Activated CD4-positive, alpha-beta T cell treated with anti-CD3 and anti-CD28 coated beads, Interleukin-2, amount 50 U/mL, for 1 hour (primary cell): Measurements from ENCODE around the gene TANGO2.

Experiments used
- DNase-seq: peaks from one replicate; pipeline ENCODE4 v3.0.0-alpha.2; 2020

The TANGO2 gene

DNA sequence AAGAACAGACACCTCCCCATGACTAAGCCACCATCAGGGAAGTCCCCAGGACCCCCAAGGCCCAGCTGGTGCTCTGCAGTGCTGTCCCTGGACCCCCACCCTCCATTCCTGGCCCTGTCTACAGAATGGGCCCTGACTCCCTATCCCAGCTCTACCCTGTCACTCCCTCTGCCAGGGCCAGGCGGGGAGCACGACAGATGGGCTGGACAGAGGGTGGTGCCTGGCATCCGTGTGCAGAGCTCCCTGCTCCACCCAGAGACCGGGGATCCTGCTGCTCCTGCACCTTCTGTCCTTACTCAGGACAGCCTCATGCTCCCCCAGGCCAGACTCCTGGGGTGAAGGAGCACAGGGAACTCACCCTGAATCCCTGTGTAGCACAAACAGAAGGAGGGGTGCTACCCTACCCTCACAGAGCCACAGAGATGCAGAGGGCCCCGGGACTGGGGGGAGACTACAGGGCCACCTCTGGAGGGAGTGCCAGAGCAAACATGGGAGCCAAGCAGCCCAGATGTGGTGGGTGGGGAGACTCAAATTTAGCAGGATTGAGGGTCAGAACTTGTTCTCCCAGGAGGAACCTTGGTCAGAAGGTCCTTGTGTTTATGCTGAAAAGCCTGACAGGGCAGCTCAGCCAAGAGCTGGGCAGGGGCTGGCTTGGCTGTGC, 6.3 kb upstream of the TANGO2 start:
- DNase-seq, result no peak

DNA sequence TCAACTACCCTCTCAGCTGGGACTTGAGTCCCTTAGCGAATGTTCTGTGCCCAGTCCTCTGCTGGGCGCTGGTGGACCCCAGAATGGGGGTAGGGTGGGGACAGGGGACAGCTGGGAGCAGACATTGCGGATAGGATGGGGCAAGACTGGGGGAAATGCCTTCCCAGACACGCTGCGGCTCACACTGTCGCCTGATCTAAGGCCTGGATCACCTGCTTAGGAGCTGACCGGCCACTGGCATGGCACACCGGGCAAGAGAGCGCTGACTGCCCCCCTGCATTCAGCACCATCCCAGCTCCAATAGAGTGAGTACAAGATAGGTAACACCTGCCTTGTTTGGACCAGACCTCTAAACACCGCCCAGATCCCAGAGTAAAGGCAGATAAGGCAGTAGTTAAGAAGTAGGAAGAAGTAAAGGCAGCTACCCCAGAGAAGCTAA, 5.7 kb upstream of the TANGO2 start:
- DNase-seq, result no peak

DNA sequence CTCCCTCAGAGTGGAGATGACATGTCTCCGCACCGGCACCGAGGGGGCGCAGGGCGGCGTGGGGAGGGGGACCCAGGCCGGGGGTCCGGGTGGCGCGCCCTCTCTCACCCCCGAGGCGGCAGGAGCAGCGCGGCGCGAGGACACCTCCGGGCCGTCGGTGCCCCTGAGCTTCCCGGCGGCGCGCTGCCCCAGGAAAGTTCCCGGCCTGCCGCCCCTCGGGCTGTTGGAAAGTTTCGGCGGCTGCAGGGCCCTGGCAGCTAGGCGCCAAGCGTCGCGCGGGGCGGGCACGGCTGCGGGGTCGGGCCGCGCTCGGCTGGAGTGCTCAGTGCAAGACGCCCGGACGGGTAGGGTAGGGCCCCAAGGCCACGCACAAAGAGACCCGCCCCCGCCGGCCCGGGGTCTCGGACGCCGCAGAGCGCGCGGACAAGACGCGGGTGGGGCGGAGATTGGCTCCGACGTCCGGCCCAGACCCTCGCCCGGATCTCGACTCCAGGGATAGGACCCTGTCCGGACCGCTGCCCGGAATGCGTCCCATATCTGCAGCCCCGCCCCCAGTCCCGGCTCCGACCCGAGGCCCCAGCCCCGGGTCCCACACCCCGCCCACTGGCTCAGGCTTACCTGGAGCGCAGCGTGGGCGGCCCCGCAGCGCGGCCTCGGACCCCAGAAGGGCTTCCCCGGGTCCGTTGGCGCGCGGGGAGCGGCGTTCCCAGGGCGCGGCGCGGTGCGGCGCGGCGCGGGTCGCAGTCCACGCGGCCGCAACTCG, 4.8 kb upstream of the TANGO2 start:
- peak; percentile 19 for DNase-seq

DNA sequence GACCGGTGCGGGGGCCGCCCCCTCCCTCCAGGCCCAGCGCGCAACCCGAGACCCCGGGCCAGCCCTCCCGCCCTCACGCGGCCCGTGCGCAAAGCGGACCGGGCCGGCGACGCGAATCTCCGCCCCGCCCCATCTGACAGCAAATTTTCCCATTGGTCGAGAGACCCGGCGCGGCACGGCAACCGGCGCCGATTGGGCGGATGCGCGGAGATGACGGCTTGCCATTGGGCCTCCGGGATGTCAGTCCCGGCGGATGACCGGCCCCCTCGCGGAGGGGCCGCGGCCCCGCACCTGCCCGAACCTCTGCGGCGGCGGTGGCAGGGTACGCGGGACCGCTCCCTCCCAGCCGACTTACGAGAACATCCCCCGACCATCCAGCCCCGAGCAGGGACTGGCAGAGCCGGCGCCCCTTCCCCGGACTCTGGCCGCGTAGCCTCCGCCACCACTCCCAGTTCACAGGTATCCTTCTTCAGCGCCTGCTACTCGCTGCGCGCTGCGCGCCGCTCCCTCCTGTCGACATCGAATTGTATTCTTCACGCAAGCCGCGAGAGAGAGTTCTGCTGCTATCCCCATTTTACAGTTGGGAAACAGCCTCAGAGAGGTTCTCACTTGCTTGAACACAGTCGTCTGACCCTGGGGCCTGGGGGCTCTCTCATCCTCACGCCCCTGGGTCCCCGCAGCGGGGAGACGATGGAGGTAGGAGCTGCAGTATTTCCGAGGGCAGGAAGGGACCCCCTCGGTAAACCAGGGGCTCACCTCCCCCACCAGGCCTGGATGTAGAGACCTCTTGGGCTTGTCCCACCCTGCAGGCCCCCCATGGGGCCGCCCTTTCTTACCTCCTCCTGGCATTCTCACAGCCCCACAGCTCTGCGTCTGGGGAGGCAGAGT, 3.9 kb upstream of the TANGO2 start, which contains the start of gene ARVCF:
Gene ARVCF, minus strand, starts transcription at position 90 of the 888 bp plus-strand sequence. CDS start 26,029 bp downstream, outside the sequence.
- peak; percentile 90 for DNase-seq

DNA sequence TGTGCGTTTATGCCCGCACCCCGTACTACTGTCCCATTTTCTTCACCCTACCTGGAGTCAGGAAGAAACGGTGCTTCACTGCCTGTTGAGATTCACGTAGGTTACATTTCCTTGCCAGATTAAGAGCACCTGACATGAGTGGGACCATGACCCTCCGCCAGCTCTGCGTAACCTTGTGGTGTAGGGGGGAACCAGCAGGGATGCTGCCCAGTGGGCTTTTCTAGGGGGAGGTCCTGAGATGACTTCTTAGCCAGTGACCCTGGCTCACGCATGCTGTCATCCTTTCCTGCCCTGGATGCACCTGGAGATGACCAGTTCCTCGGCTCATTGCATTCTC, 3.3 kb upstream of the TANGO2 start:
- DNase-seq, result no peak

DNA sequence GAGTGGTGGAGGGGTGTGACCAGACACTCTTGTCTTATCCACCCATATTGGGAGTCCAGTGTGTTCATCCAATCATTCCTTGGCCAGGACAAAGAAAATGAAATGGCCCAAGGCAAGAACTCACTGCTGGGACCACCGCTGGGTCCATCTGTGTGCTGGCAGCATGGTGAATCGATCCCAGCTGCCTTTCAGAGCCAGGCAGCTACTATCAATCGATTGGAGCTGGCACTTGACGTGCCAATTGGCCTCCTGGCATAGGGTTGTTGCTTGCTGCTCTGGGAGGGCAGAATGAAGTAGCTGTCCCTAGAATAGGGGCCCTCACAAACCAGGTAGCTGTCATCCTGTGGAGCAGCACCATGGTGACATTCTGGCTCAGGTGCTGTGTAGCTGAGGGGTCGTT, 2.9 kb upstream of the TANGO2 start:
- DNase-seq, result no peak

DNA sequence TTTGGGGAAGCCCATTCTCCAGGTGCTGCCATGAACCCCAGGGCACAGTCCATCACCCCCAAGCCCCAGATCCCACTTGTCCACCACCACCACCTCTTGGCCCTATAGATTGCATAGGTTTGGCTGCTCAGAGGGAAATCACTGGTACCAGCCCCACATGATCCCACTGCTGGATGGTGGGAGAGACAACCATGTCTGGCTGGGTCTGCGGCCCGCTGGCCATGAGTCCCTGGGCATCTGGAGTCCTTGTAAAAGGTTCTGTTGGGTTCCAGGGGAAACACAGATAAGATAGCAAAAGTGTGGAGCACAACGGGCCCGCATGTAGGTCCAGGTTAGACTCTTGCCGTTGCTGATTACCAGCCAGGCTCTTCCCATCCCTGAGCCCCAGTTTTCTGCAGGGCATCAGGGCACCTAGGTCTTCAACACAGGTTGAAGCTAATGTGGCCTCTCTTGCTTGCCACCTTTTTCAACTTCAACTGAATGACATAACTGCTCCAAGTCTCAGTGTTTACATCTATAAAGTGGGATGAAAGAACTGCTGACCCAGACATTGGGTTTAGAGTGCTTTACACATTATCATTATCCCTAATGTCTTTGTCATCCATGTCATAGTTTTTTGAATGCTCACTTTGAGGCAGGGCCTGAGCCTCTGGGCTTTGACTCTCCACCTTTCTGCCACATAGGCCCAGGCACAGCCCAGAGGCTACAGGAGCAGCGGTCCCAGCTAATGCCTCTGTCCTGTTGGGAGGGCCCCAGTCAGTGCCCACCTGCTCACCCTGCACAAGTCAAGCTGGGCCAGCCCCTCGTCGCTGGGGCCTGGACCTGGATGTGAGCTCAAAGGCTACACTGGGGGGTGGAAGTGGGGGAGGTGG, 1.0 kb upstream of the TANGO2 start:
- no peak for DNase-seq

DNA sequence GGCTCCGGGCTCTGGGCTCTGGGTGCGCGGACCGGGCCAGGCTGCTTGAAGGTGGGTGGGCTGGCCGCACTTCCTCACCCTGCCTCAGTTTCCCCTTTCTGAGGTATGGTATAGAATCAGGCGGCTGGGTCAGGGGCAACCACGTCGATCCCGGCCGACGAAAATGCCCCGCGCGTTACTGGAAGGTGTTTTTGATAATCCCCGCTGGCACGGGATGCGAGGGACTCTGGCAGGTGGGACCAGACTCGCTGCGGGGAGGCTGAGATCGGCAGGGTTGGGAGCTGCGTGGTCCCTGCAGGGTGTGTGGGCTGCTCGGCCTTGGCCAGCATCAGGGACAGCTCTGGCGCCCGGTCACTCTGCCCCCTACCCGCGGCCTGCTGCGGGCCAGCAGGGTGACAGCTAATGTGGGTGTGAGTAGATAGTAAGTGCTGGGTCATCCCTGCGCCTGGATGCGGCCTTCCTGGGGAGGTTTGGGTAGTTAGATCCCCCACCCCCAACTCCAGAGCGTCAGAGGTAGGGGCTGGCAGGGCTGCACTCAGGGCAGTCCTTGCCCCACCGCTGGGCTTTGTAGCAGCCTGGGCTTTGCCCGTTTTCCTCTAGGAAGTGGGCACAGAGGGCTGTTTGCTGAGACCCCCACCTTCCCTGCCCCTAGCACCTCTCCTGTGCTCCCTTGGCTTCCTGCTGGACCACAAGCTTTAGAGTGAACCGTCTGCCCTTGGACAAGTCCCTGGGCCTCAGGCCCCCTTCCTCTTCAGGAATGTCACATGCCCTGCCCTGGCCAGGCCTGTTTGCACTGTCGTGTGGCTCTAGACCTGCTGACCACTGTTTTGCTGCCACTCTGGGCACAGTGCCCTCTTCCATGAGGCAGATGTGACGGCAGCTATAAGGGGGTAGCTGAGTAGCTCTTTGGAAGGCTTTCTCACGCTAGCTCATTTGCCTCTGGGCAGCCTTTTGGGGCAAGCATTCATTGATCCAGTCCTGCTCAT, 579 bp downstream of the TANGO2 start:
- DNase-seq, result no peak

DNA sequence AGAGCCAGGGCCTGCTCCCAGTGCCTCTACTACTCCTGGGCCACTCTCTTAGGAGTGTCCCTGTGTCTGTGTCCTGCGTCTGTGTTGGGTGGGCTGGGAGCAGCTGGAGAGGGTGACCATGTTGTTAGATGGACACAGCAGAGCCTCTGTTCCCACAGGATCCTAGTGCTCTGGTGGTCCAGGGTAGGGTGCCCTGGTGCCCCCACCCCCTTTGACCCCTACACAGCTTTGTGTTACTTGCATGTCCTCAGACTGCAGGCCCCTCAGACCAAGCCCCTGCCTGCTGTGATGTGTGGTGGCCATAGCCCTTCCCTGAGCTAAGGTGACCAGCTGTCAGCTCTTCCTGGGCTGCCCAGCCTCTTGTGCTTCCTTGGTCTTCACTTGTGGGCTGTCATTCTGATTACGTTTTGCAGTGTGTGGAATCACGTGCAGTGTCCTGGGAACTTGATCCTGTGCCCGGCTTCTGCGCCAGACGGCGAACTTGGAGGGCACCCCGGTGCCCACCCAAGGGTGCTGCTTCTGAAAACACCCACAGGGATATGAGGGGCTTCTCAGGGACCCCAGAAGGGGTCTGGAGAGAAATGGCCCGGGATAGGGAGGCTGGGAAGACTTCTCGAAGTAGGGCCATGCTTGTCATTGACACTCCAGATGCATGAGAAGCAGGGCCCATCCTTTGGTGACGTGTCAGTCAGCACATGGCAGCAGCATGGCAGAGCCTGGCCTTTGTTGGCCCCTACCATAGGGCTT, 1.5 kb downstream of the TANGO2 start:
- no peak for DNase-seq

DNA sequence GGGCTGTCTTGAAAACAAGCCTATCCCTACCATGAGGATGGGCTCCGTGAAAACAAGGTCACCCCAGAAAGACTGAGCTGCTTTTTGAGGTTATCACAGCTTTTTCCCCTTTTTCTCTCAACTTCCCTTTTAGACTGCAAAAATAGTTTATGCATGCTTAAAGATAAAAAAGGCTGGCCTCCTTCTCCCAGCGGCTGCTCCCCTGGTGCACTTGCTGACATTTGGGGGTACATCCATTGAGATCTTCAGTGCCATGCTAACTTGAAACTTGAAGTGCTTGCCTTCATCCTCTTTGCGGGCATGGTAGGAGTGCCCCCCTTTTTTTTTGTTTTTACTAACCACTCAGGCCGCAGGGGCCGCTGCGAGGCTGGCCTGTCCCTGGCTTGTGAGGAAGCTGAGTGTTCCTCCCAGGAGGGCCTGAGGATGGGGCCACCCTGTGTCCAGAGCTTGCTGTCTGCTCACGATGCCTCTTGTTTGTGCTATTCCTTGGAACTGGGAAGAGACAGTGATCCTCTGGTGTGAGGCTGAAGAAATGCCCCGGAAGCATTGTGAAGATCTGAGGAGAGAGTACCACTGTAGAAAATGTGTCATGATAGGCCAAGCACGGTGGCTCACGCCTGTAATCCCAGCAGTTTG, 2.2 kb downstream of the TANGO2 start:
- DNase-seq, result no peak

DNA sequence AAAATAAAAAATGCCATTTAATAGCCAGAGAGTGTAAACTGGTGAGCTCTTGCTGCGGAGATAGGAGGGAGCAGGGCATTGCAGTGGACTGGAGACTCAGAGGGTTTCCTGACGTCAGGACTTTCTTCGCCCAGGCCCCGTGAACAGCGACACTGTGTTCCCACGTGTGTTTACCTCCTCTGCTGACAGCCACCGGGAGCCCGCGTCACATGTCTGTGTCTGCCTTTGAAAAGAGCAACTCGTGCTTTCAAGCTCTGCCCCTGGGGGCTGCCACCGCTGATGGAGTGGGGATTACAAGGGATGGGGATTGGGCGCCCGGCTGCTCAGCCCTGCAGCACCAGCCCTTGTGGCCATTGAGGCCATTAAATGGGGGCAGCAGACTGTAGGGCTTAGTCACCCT, 3.3 kb downstream of the TANGO2 start:
- no peak for DNase-seq

DNA sequence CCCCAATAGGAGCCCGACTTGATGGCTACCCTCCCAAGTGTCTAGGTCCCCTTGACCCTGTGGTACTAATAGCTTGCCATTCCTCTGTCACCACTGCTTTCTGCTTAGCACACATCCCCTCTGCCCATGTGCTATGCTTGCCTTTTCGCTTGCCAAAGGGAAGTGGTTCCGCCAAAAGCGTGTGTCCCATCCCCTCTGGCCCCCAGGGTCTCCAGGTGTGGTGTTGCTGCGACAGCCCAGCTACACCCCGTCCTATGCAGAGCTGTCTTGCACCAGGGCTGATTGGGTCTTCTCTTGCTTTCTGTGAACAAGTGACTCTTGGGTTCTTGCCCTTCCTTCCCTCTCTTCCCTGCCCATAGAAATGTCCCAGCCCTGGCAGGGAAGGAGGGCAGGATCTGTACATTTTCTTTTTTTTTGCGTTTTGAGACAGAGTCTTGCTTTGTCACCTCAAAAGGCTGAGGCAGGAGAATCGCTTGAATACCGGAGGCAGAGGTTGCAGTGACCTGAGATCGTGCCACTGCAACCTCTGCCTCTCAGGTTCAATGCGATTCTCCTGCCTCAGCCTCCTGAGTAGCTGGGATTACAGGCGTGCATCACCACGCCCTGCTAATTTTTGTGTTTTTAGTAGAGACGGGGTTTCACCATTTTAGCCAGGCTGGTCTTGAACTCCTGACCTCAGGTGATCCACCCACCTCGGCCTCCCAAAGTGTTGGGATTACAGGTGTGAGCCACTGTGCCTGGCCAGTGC, 3.9 kb downstream of the TANGO2 start:
- DNase-seq, result no peak

DNA sequence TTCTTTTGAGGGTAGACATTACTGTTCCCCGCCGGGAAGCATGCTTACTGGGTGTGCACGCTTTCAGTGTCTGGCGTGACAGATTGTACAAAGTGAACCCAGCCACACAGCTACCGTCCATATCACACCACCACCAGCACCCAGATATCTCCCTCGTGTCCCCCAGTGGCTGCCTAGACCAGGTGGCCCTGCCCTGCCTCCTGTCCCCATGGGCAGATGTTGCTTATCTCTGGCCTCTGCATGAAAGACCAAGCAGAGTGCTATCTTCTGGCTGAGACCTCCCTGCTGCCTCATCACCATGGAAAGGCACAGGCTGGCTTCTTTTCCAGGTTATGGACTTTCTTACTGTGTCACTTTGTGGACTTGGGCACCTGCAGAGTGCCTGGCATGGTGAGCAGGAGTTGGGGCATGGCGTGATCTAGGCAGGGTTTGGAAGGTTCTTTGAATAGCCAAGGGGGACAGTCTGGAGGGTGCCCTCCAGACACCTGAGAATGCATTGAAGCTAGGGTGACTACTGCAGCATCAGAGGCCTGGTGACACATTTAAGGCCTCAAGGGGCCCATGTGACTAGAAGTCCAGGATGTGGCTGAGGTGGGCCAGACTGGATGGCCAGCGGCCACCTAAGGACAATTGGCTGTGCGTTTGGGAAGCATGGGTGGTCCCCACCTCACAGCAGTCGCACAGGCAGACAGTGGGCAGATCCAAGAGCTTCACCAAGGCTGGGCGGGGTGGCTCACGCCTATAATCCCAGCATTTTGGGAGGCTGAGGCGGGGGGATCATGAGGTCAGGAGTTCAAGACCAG, 4.7 kb downstream of the TANGO2 start:
- DNase-seq, result no peak

DNA sequence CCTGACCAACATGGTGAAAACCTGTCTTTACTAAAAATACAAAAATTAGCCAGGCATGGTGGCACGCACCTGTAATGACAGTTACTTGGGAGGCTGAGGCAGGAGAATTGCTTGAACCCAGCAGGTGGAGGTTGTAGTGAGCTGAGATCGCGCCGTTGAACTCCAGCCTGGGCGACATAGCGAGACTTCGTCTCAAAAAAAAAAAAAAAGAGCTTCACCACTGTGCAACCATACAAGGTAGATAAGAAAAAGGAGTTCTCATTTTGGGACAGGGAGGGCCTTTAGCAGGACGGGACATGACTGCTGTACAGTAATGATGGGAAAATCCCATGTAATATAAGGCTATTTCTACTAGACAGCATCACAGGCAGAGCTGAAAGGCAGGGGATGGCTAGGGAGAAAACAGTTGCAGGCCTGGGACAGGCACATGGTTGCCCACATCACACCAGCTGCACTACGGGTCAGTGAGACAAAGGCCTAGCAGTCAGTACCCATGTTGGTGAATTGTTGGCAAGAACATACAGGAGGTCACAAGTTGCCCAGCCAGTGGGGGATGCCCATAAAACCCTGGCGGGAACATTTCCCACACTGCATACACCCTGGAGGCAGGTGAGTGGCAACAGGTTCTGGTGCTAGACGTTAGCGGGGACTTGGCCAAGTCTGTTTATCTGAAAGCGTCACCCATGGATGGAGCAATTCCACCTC, 5.4 kb downstream of the TANGO2 start:
- no peak for DNase-seq

DNA sequence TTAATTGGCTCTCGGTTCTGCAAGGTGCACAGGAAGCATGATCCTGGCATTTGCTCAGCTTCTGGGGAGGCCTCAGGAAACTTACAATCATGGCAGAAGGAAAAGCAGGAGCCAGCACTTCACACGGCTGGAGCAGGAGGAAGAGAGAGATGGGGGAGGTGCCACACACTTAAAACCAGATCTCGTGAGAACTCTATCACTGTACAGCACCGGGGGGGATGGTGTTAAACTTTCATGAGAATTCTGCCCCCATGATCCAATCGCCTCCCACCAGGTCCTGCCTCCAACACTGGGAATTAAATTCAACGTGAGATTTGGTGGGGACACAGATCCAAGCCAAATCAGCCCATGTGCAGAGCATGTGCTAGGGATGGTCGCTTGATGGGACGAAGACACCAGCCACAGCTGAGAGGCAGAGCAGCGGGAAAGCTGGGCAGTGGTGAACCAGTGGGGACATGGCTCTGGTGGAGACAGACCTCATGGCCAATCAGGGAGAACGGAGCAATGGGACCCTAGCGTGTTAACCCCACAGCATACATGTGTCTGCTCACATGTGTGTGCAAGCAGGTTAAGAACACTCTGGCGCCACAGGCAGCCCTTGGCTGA, 6.2 kb downstream of the TANGO2 start:
- no peak for DNase-seq

DNA sequence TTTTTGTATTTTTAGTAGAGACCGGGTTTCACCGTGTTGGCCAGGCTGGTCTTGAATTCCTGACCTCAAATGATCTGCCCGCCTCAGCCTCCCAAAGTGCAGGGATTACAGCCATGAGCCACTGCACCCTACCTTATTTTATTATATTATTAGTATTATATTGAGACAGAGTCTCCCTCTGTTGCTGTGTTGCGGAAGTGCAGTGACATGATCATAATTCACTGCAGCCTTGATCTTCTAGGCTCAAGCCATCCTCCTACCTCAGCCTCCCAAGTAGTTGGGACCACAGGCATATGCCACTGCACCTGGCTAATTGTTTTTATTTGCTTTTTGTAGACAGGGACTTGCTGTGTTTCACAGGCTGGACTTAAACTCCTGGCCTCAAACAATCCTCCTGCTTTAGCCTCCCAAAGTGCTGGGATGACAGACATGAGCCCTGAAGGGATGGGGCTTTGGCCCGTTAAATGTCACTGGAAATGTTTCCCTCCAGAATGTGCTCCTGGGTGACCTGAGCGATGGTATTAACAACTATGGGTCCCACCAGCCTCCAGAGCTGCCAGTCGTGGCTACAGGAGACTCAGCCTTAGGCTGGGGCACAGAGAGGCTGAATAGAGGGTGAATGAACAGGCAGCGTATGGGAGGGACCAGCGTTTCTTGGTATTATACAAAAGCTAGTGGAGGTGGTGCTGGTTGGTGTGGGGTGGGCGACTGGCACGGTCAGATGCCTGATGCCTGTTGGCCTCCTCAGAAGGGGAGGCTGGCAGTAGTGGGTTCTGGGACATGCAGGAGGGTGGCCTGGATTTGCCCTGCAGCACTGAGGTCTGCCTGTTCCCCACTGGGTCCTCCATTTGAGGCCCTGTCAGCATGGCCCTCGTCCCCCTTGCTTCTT, 7.3 kb downstream of the TANGO2 start:
- peak; percentile 15 for DNase-seq
